Keratinocyte (primary cell): ENCODE measurements around the gene ACACA. TPM values are rescaled to one million over a fixed set of nuclear protein-coding genes. Genes with fewer than 3 reads are reported as not detected.
A peak's percentile ranks its signal among the peaks of the same experiment; 100 is the strongest.

Experiments
- DNase-seq: peaks from one replicate; pipeline ENCODE4 v3.0.0-alpha.2; 2011; ENCODE audit warnings: low read depth, missing footprints, low spot score
- FAIRE-seq: peaks from 2 replicates; lab custom pipeline; 2011; peaks lifted over from hg19 to GRCh38; lab: Jason Lieb, UNC
- H2AFZ ChIP-seq: 2 replicates; pipeline ENCODE4 v1.6.0; 2012; ENCODE audit warnings: low read length, control low read depth, inconsistent platforms; ENCODE audit not compliant: control insufficient read depth
- H3K27ac ChIP-seq: 2 replicates; pipeline ENCODE4 v1.5.1; 2011; ENCODE audit warnings: low read length; ENCODE audit not compliant: control insufficient read depth, insufficient read depth
- H3K27me3 ChIP-seq: 3 replicates; pipeline ENCODE4 v1.6.0; 2011; ENCODE audit warnings: low read length; ENCODE audit not compliant: control insufficient read depth, insufficient read depth; ENCODE audit errors: extremely low read depth
- H3K36me3 ChIP-seq, 2 experiments: 2 replicates in 1 of 2; 3 replicates in 1 of 2; pipeline ENCODE4 v1.5.1; 2011; ENCODE audit warnings: low read length in 2 of 2, mild to moderate bottlenecking in 1 of 2; ENCODE audit not compliant: control insufficient read depth in 2 of 2, insufficient read depth in 2 of 2; ENCODE audit errors: extremely low read depth in 1 of 2
- H3K4me1 ChIP-seq: 3 replicates; pipeline ENCODE4 v1.5.1; 2011; ENCODE audit warnings: low read length; ENCODE audit not compliant: control insufficient read depth, insufficient read depth; ENCODE audit errors: extremely low read depth
- H3K4me2 ChIP-seq: 3 replicates; pipeline ENCODE4 v1.6.0; 2011; ENCODE audit warnings: low read depth, low read length; ENCODE audit not compliant: control insufficient read depth, insufficient read depth; ENCODE audit errors: extremely low read depth
- H3K4me3 ChIP-seq, 3 experiments: fragments of 200-600 bp in 1 of 3; sonication (generic) in 1 of 3; 2 replicates in 2 of 3; 3 replicates in 1 of 3; pipeline ENCODE4 v1.5.1; 2011 to 2016; ENCODE audit warnings: low read length in 3 of 3, mild to moderate bottlenecking in 3 of 3, control low read depth in 2 of 3, inconsistent platforms in 1 of 3, low read depth in 1 of 3, mixed read lengths in 1 of 3, mixed run types in 1 of 3, moderate library complexity in 1 of 3; ENCODE audit not compliant: control insufficient read depth in 2 of 3, insufficient read depth in 2 of 3; ENCODE audit errors: extremely low read depth in 1 of 3
- H3K79me2 ChIP-seq: 2 replicates; pipeline ENCODE4 v1.6.0; 2012; ENCODE audit warnings: low read length; ENCODE audit not compliant: control insufficient read depth, insufficient read depth
- H3K9ac ChIP-seq: 3 replicates; pipeline ENCODE4 v1.6.0; 2011; ENCODE audit warnings: low read length; ENCODE audit not compliant: control insufficient read depth, insufficient read depth; ENCODE audit errors: extremely low read depth
- H3K9me1 ChIP-seq: 3 replicates; pipeline ENCODE4 v1.6.0; 2011; ENCODE audit warnings: low read length; ENCODE audit not compliant: control insufficient read depth, insufficient read depth; ENCODE audit errors: extremely low read depth
- H3K9me3 ChIP-seq: 2 replicates; pipeline ENCODE4 v1.5.1; 2012; ENCODE audit warnings: low read depth, low read length; ENCODE audit not compliant: control insufficient read depth
- H4K20me1 ChIP-seq: 3 replicates; pipeline ENCODE4 v1.6.0; 2011; ENCODE audit warnings: low read length; ENCODE audit not compliant: control insufficient read depth, insufficient read depth; ENCODE audit errors: extremely low read depth
- EZH2 ChIP-seq: IDR thresholded peaks from one replicate; pipeline ENCODE4 v1.6.1; 2012; ENCODE audit warnings: inconsistent platforms, mild to moderate bottlenecking, low read length, moderate library complexity
- dilution Hi-C: fragments of 300-500 bp; cut with MboI; formaldehyde crosslinking; loops from one replicate; pipeline ENCODE4 v1.7.0; 2020; ENCODE audit warnings: low sequenced_read_pairs; ENCODE audit not compliant: extremely low pct_ligation_motif_present
- polyA plus RNA-seq, 5 experiments: library from polyadenylated mRNA; depleted of rRNA in 3 of 5; stranded (reverse) in 3 of 5; stranded (forward) in 1 of 5; unstranded in 1 of 5; fragments of >200 nt; gene quantifications; 1 replicate in 1 of 5; 2 replicates in 3 of 5; 3 replicates in 1 of 5; pipeline versions ENCODE4 v1.2.1 to v1.2.3, GENCODE V29; 2011 to 2012; ENCODE audit warnings: missing spikeins in 2 of 5, low read depth in 1 of 5, low replicate concordance in 1 of 5
- TF ChIP-seq, protein P1 (sequence below), 3 experiments: IDR thresholded peaks in 1 of 3; conservative IDR thresholded peaks in 1 of 3; optimal IDR thresholded peaks in 1 of 3; 2 replicates in 2 of 3; 3 replicates in 1 of 3; pipeline versions ENCODE3 to v1.5.1; 2011; ENCODE audit warnings: low read length in 3 of 3, mild to moderate bottlenecking in 3 of 3, moderate library complexity in 2 of 3, control low read depth in 1 of 3, inconsistent platforms in 1 of 3; ENCODE audit not compliant: insufficient read depth in 2 of 3; ENCODE audit errors: extremely low read depth in 1 of 3

ACACA gene
- polyA plus RNA-seq, 1 donor (not counting 4 experiments of a cell fraction or from before 2014, with no cell fraction given) = 85.8 TPM

DNA sequence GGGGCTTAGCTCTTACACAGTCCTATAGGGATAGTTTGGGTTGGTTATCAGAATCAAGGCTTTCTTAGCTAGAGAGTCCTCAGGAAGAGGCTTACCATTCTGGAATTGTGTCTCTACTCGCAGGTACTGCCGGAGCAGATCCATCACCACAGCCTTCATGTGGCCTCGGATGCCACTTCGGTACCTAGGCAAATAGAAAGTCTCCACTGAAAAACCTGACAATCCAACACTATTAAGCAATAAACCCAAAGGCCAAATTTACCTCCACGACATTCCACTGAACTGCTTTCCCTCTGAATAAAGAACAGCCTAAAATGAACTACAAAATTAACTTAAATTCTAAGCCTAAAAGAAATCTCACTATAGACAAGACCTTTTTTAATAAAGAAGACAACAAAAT, 166.3 kb downstream of the ACACA start:
- no peak for TF ChIP-seq EZH2
- TF ChIP-seq, protein P1, sequence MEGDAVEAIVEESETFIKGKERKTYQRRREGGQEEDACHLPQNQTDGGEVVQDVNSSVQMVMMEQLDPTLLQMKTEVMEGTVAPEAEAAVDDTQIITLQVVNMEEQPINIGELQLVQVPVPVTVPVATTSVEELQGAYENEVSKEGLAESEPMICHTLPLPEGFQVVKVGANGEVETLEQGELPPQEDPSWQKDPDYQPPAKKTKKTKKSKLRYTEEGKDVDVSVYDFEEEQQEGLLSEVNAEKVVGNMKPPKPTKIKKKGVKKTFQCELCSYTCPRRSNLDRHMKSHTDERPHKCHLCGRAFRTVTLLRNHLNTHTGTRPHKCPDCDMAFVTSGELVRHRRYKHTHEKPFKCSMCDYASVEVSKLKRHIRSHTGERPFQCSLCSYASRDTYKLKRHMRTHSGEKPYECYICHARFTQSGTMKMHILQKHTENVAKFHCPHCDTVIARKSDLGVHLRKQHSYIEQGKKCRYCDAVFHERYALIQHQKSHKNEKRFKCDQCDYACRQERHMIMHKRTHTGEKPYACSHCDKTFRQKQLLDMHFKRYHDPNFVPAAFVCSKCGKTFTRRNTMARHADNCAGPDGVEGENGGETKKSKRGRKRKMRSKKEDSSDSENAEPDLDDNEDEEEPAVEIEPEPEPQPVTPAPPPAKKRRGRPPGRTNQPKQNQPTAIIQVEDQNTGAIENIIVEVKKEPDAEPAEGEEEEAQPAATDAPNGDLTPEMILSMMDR (optimal IDR thresholded peaks at IDR 0.05 in 1 of 3, IDR thresholded peaks at IDR 0.05 in 1 of 3, conservative IDR thresholded peaks at IDR 0.05 in 1 of 3; ENCODE audit: extremely low read depth in 1 of 3, insufficient read depth in 2 of 3, low read length in 3 of 3) = no peak
- FAIRE-seq (no peak), DNase-seq (no peak)
- H3K4me3 ChIP-seq = no peak overlapping the region
- dilution Hi-C loops = no loop called here
- no peaks in the 10 kb centered on the region for H3K79me2 ChIP-seq
- H3K9me3 ChIP-seq = no peaks in the 10 kb centered on the region
- H3K27me3 ChIP-seq = no peaks in the 10 kb centered on the region
- no peaks in the 10 kb centered on the region for H4K20me1 ChIP-seq
- no peak overlapping the region for H3K9ac ChIP-seq
- H3K4me1 ChIP-seq = no peaks in the 10 kb centered on the region
- peaks cover 27 to 29% of the 10 kb centered on the region in 2 experiments for H3K36me3 ChIP-seq
- H3K9me1 ChIP-seq = no peaks in the 10 kb centered on the region
- H3K4me2 ChIP-seq = no peak overlapping the region
- no peak overlapping the region for H2AFZ ChIP-seq
- H3K27ac ChIP-seq = no peak overlapping the region

DNA sequence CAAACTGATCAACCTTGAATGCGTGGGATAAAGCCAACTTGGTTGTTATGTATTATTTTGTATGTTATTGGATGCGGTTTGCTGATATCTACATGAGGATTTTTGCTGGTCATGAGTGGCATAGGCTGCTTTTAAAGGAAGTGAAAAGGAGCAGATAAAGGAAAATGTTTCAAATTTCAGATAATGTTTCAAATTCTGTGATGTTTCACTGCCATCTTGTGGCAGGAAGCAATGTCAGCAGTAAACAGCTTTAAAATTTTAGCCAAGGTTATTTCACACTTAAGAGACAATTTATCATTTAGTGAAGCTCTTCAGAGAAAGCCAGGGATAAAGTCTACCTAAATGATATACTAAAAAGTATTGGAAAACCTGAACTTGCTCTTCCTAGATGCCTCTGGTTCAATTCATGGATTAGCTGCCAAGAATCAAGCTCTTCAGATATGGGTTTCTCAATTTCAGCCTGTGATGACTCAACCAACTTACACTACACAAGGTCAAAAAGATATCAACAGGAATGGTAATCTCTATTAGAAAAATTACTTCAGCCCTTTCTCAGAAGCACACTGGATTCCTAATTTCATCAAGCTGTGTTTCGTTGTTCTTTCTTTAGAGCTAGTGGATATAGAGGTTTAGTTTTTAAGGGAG, 166.8 kb downstream of the ACACA start:
- FAIRE-seq (no peak), DNase-seq (no peak)
- no peaks in the 10 kb centered on the region for H3K9me3 ChIP-seq
- peaks cover 26 to 27% of the 10 kb centered on the region in 2 experiments for H3K36me3 ChIP-seq
- no peak overlapping the region for H3K9ac ChIP-seq
- H4K20me1 ChIP-seq = no peaks in the 10 kb centered on the region
- H3K27ac ChIP-seq = no peak overlapping the region
- H3K4me1 ChIP-seq = no peaks in the 10 kb centered on the region
- H3K4me2 ChIP-seq = no peak overlapping the region
- H3K9me1 ChIP-seq = no peaks in the 10 kb centered on the region
- no peaks in the 10 kb centered on the region for H3K27me3 ChIP-seq
- no peak overlapping the region for H3K4me3 ChIP-seq
- no peak overlapping the region for H2AFZ ChIP-seq
- TF ChIP-seq, protein P1 (optimal IDR thresholded peaks at IDR 0.05 in 1 of 3, IDR thresholded peaks at IDR 0.05 in 1 of 3, conservative IDR thresholded peaks at IDR 0.05 in 1 of 3; ENCODE audit: extremely low read depth in 1 of 3, insufficient read depth in 2 of 3, low read length in 3 of 3) = peak in 2 of 3 experiments; percentile 29 to 60
- no peak for TF ChIP-seq EZH2
- H3K79me2 ChIP-seq = no peaks in the 10 kb centered on the region
- dilution Hi-C loops = no loop called here
